DND-41 (cell line): ENCODE results near the gene FBN1.

ENCODE experiments used
- ATAC-seq: fragments of 200-7000 bp; cut with Tn5 transposase; 3 replicates; pipeline ENCODE4 v1.9.1; 2021; ENCODE audit warnings: low read depth; ENCODE audit not compliant: insufficient read depth
- DNase-seq: peaks from one replicate; pipeline ENCODE4 v3.0.0-alpha.2; 2020
- H2AFZ ChIP-seq: 2 replicates; pipeline ENCODE4 v1.6.0; 2012; ENCODE audit warnings: low read depth, low read length
- H3K27ac ChIP-seq: 2 replicates; pipeline ENCODE4 v1.5.1; 2012; ENCODE audit warnings: low read length, inconsistent platforms
- H3K27me3 ChIP-seq: fragments of 200-600 bp; sonication (generic); 2 replicates; pipeline ENCODE4 v1.6.0; 2012; ENCODE audit warnings: low read length, mild to moderate bottlenecking, inconsistent platforms; ENCODE audit not compliant: insufficient read depth, poor library complexity
- H3K36me3 ChIP-seq: 2 replicates; pipeline ENCODE4 v1.5.1; 2012; ENCODE audit warnings: low read length, inconsistent platforms; ENCODE audit not compliant: insufficient read depth
- H3K4me1 ChIP-seq: 2 replicates; pipeline ENCODE4 v1.5.1; 2012; ENCODE audit warnings: mild to moderate bottlenecking, low read length; ENCODE audit not compliant: insufficient read depth
- H3K4me2 ChIP-seq: 2 replicates; pipeline ENCODE4 v1.6.0; 2012; ENCODE audit warnings: mild to moderate bottlenecking, moderate library complexity, low read length, inconsistent platforms; ENCODE audit not compliant: insufficient read depth
- H3K4me3 ChIP-seq, 2 experiments: fragments of 200-600 bp in 1 of 2; shearing (Covaris generic) in 1 of 2; 2 replicates each; pipeline ENCODE4 v1.5.1; 2012 to 2016; ENCODE audit warnings: inconsistent platforms in 2 of 2, low read length in 2 of 2, mild to moderate bottlenecking in 2 of 2, low read depth in 1 of 2, moderate library complexity in 1 of 2
- H3K79me2 ChIP-seq: 2 replicates; pipeline ENCODE4 v1.6.0; 2012; ENCODE audit warnings: low read length, inconsistent platforms; ENCODE audit not compliant: insufficient read depth
- H3K9ac ChIP-seq: 2 replicates; pipeline ENCODE4 v1.6.0; 2012; ENCODE audit warnings: low read depth, mild to moderate bottlenecking, inconsistent platforms, low read length, moderate library complexity
- H3K9me3 ChIP-seq: 2 replicates; pipeline ENCODE4 v1.5.1; 2012; ENCODE audit warnings: low read length, moderate library complexity, mild to moderate bottlenecking, inconsistent platforms; ENCODE audit not compliant: insufficient read depth, severe bottlenecking
- H4K20me1 ChIP-seq: 2 replicates; pipeline ENCODE4 v1.6.0; 2012; ENCODE audit warnings: low read length; ENCODE audit not compliant: insufficient read depth
- EZH2 ChIP-seq: IDR thresholded peaks from 3 replicates; pipeline ENCODE4 v1.6.1; 2012; ENCODE audit warnings: borderline replicate concordance, low read depth, mild to moderate bottlenecking, moderate library complexity, low read length, inconsistent platforms; ENCODE audit not compliant: severe bottlenecking
- TF ChIP-seq, protein P1 (sequence below): IDR thresholded peaks from 2 replicates; pipeline ENCODE4 v1.5.1; 2012; ENCODE audit warnings: borderline replicate concordance, low read length, moderate library complexity, mild to moderate bottlenecking; ENCODE audit not compliant: poor library complexity, severe bottlenecking; ENCODE audit errors: extremely low read depth

The FBN1 gene

DNA sequence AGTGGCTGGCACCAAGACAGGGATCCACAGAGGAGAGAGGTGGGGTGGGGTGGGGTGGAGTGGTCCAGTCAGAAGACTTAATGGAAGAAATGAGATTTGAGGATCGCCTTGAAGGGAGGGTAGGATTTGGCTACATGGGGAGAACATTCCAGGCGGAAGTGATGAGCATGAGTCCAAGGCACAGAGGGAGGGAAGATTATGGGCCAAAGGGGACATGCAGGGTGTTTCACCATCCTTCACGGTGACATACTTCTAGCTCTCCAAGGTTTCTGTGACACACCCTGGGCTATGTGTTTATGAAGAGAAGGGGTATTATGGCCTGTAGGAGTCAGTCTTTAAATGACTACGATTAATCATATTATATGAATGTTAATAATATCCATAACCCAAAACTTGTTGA lies 7.7 kb upstream of the FBN1 start:
- H3K36me3 ChIP-seq, result no peaks in the 10 kb centered on the region
- H4K20me1 ChIP-seq, result no peaks in the 10 kb centered on the region
- no peaks in the 10 kb centered on the region for H3K9me3 ChIP-seq
- H3K79me2 ChIP-seq, result no peaks in the 10 kb centered on the region
- H3K9ac ChIP-seq, result no peak overlapping the region
- no peak for DNase-seq
- H3K27ac ChIP-seq, result no peak overlapping the region
- no peaks in the 10 kb centered on the region for H3K4me1 ChIP-seq
- no peak overlapping the region for H3K4me2 ChIP-seq
- H3K27me3 ChIP-seq, result no peaks in the 10 kb centered on the region
- H2AFZ ChIP-seq, result no peak overlapping the region
- no peak overlapping the region for H3K4me3 ChIP-seq
- TF ChIP-seq EZH2, result no peak
- TF ChIP-seq, protein P1, sequence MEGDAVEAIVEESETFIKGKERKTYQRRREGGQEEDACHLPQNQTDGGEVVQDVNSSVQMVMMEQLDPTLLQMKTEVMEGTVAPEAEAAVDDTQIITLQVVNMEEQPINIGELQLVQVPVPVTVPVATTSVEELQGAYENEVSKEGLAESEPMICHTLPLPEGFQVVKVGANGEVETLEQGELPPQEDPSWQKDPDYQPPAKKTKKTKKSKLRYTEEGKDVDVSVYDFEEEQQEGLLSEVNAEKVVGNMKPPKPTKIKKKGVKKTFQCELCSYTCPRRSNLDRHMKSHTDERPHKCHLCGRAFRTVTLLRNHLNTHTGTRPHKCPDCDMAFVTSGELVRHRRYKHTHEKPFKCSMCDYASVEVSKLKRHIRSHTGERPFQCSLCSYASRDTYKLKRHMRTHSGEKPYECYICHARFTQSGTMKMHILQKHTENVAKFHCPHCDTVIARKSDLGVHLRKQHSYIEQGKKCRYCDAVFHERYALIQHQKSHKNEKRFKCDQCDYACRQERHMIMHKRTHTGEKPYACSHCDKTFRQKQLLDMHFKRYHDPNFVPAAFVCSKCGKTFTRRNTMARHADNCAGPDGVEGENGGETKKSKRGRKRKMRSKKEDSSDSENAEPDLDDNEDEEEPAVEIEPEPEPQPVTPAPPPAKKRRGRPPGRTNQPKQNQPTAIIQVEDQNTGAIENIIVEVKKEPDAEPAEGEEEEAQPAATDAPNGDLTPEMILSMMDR, result no peak
- no peak for ATAC-seq

DNA sequence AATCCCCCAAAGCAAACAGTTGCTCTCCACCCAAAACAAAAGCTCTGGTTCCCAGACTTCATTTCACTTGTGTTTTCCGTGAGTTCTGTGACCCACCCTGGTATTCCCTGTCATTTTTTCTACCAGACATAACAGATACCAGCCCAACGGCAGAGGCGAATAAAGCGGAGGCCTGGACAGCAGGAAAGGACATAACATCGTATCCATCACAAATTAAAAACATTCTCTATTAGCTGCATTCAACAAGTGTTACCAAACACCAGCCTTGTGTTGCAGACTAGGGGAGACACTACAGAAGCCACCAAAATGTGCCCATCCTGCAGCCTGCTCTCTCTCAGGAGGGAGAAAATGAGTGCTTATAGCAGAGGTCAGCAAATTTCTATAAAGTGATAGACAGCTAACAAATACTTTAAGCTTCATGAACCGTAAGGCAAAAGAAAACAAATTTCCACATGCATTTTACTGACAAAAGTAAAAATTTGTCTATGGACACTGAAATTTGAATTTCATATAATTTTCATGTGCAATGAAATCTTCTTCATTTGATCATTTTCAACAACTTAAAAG lies 7.1 kb upstream of the FBN1 start:
- Histone ChIP-seq H3K36me3 (no peaks in the 10 kb centered on the region), H3K9me3 (no peaks in the 10 kb centered on the region), H2AFZ (no peak overlapping the region), H3K27ac (no peak overlapping the region), H4K20me1 (no peaks in the 10 kb centered on the region), H3K4me3 (no peak overlapping the region), H3K4me2 (no peak overlapping the region), H3K79me2 (no peaks in the 10 kb centered on the region), H3K4me1 (no peaks in the 10 kb centered on the region), H3K27me3 (no peaks in the 10 kb centered on the region), H3K9ac (no peak overlapping the region)
- DNase-seq, result no peak
- no peak for TF ChIP-seq EZH2
- TF ChIP-seq, protein P1, result no peak
- ATAC-seq, result no peak

- H2AFZ ChIP-seq, result no peak overlapping the region
- no peak overlapping the region for H3K27ac ChIP-seq
- peaks cover 7% of the 10 kb centered on the region for H3K4me1 ChIP-seq
- DNase-seq, result no peak
- H3K27me3 ChIP-seq, result peaks cover 9% of the 10 kb centered on the region
- no peak overlapping the region for H3K4me2 ChIP-seq
- no peaks in the 10 kb centered on the region for H3K36me3 ChIP-seq
- no peak for TF ChIP-seq EZH2
- TF ChIP-seq, protein P1, result no peak
- no peak overlapping the region for H3K9ac ChIP-seq
- no peaks in the 10 kb centered on the region for H3K9me3 ChIP-seq
- ATAC-seq, result no peak
- no peaks in the 10 kb centered on the region for H3K79me2 ChIP-seq
- H3K4me3 ChIP-seq, result no peak overlapping the region
- H4K20me1 ChIP-seq, result no peaks in the 10 kb centered on the region
Measured at GRCh38 chr15:48650931-48651330, 5.4 kb upstream of the FBN1 start.

GRCh38 chr15:48647962-48648361 lies 2.5 kb upstream of the FBN1 start:
- Histone ChIP-seq H3K9me3 (no peaks in the 10 kb centered on the region), H3K27me3 (peaks cover 31% of the 10 kb centered on the region), H2AFZ (no peak overlapping the region), H3K4me2 (no peak overlapping the region), H3K27ac (no peak overlapping the region), H3K79me2 (no peaks in the 10 kb centered on the region), H3K4me1 (peaks cover 28% of the 10 kb centered on the region), H3K4me3 (no peak overlapping the region), H3K9ac (no peak overlapping the region), H3K36me3 (no peaks in the 10 kb centered on the region), H4K20me1 (no peaks in the 10 kb centered on the region; the same call in 1 of the 2 replicates)
- TF ChIP-seq, protein P1, result no peak
- TF ChIP-seq EZH2, result no peak
- no peak for DNase-seq
- no peak for ATAC-seq
